ENCODE measurements around the gene NCK2. TPM values are rescaled to one million over a fixed set of nuclear protein-coding genes. Genes with fewer than 3 reads are reported as not detected.

Gene NCK2
- polyA plus RNA-seq, 3 donors, result 2.5 to 18.2 (median 7.6) TPM

DNA sequence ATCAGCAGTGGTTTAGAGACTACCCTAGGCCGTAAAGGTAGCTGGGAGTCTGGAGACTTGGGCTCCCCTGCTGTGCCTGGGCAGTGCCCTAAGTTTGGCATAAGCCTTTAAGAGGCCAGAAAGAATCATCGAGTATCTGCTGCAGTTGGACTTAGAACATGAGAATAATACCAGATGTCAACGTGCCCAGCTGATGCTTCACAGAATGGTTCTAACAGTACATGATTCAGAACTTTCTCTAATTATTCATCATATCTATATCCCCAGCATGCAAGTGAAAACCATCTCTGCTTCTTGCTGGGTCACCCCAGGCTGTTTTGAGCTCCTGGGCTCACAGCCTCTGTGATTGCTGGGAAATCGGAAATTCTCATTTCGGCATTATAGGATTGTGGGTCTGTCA, 118.1 kb downstream of the NCK2 start:
- intact Hi-C loops (cut with micrococcal nuclease), result no loop called here
- Histone ChIP-seq H3K27ac (ENCODE audit: low read depth in 1 of 2, low read length in 2 of 2) (no peak overlapping the region), H3K4me2 (replicated peaks; ENCODE audit: extremely low read depth, low read length, poor library complexity, severe bottlenecking) (no peak overlapping the region), H3K4me1 (ENCODE audit: control insufficient read depth in 1 of 2, insufficient read depth in 2 of 2, low read length in 2 of 2) (no peaks in the 10 kb centered on the region), H3K4me3 (replicated peaks in 1 of 3; ENCODE audit: low read depth in 2 of 3, low read length in 3 of 3) (no peak overlapping the region), H2AFZ (ENCODE audit: insufficient read depth, low read depth, low read length, poor library complexity, severe bottlenecking) (no peak overlapping the region), H3K79me2 (ENCODE audit: insufficient read depth, low read length) (peaks cover 12% of the 10 kb centered on the region), H3K9me3 (replicated peaks in 1 of 2; ENCODE audit: control insufficient read depth in 1 of 2, insufficient read depth in 1 of 2, low read length in 2 of 2) (no peaks in the 10 kb centered on the region), H3K9ac (ENCODE audit: insufficient read depth, low read length, poor library complexity, severe bottlenecking) (no peak overlapping the region), H4K20me1 (ENCODE audit: insufficient read depth, low read length) (peaks cover 4% of the 10 kb centered on the region), H3K27me3 (ENCODE audit: control insufficient read depth in 2 of 2, insufficient read depth in 2 of 2, low read length in 2 of 2) (no peaks in the 10 kb centered on the region), H3K36me3 (replicated peaks in 1 of 2; ENCODE audit: control insufficient read depth in 1 of 2, insufficient read depth in 2 of 2, low read length in 2 of 2) (no peaks in the 10 kb centered on the region)
- Mint-ChIP-seq H3K27me3 (ENCODE audit: low read depth in 3 of 3) (no peaks in the 10 kb centered on the region), H3K9me3 (no peaks in the 10 kb centered on the region), H3K4me3 (no peak overlapping the region), H3K36me3 (peaks cover 16 to 17% of the 10 kb centered on the region in 2 donors), H3K4me1 (no peaks in the 10 kb centered on the region), H3K27ac (no peak overlapping the region)
- 95% methylated on average over 3 of the region's 5 CpGs for WGBS (ENCODE audit: insufficient coverage)
- no peak for DNase-seq
- TF ChIP-seq, protein P1, sequence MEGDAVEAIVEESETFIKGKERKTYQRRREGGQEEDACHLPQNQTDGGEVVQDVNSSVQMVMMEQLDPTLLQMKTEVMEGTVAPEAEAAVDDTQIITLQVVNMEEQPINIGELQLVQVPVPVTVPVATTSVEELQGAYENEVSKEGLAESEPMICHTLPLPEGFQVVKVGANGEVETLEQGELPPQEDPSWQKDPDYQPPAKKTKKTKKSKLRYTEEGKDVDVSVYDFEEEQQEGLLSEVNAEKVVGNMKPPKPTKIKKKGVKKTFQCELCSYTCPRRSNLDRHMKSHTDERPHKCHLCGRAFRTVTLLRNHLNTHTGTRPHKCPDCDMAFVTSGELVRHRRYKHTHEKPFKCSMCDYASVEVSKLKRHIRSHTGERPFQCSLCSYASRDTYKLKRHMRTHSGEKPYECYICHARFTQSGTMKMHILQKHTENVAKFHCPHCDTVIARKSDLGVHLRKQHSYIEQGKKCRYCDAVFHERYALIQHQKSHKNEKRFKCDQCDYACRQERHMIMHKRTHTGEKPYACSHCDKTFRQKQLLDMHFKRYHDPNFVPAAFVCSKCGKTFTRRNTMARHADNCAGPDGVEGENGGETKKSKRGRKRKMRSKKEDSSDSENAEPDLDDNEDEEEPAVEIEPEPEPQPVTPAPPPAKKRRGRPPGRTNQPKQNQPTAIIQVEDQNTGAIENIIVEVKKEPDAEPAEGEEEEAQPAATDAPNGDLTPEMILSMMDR (IDR thresholded peaks at IDR 0.05), result no peak

DNA sequence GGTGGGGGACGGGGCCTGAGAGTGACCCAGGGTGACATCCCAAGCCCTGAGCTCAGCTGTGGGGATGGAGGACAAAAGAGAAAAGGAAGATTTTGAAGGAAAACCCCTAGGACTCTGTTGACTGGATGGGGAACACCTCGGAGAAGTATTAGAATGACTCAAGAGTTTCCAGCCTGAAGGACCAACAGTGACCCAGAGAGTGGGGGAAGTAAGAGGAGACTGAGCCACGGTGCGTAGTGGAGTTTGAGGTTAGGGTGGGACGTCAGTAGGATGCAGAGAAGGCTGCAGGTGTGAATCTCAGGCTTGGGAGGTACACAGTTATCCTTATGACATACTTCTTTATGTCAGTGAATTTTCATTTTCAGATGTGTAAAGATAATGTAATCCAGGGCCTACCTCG, 119.5 kb downstream of the NCK2 start:
- 92% methylated on average over 3 of the region's 6 CpGs for WGBS (ENCODE audit: insufficient coverage)
- H3K79me2 ChIP-seq (ENCODE audit: insufficient read depth, low read length), result peaks cover 11% of the 10 kb centered on the region

More for the DNA sequence above, 119.5 kb downstream of the NCK2 start:
- Mint-ChIP-seq H3K27ac (peak overlapping the region in 2 of 7 donors; percentile 55 to 86), H3K9me3 (no peaks in the 10 kb centered on the region), H3K36me3 (peaks cover 12 to 26% of the 10 kb centered on the region in 2 donors), H3K27me3 (ENCODE audit: low read depth in 3 of 3) (no peaks in the 10 kb centered on the region), H3K4me3 (no peak overlapping the region), H3K4me1 (no peaks in the 10 kb centered on the region)
- Histone ChIP-seq H3K9me3 (replicated peaks in 1 of 2; ENCODE audit: control insufficient read depth in 1 of 2, insufficient read depth in 1 of 2, low read length in 2 of 2) (no peaks in the 10 kb centered on the region), H3K4me2 (replicated peaks; ENCODE audit: extremely low read depth, low read length, poor library complexity, severe bottlenecking) (no peak overlapping the region), H3K4me3 (replicated peaks in 1 of 3; ENCODE audit: low read depth in 2 of 3, low read length in 3 of 3) (no peak overlapping the region), H3K36me3 (replicated peaks in 1 of 2; ENCODE audit: control insufficient read depth in 1 of 2, insufficient read depth in 2 of 2, low read length in 2 of 2) (no peaks in the 10 kb centered on the region), H2AFZ (ENCODE audit: insufficient read depth, low read depth, low read length, poor library complexity, severe bottlenecking) (no peak overlapping the region), H3K27me3 (ENCODE audit: control insufficient read depth in 2 of 2, insufficient read depth in 2 of 2, low read length in 2 of 2) (no peaks in the 10 kb centered on the region), H3K9ac (ENCODE audit: insufficient read depth, low read length, poor library complexity, severe bottlenecking) (no peak overlapping the region), H3K4me1 (ENCODE audit: control insufficient read depth in 1 of 2, insufficient read depth in 2 of 2, low read length in 2 of 2) (no peaks in the 10 kb centered on the region), H4K20me1 (ENCODE audit: insufficient read depth, low read length) (peaks cover 4% of the 10 kb centered on the region), H3K27ac (ENCODE audit: low read depth in 1 of 2, low read length in 2 of 2) (no peak overlapping the region)
- TF ChIP-seq, protein P1 (IDR thresholded peaks at IDR 0.05), result no peak
- DNase-seq, result no peak
- intact Hi-C loops (cut with micrococcal nuclease), result no loop called here

Measured in CD14-positive monocyte (primary cell).